NCI-H510A treated with DMSO at 0.1 percent for 48 hours (cell line): ENCODE results near the gene CTAGE9.
"Not testable (repeated sequence)": the region's sequence is repeated elsewhere in the genome, so short reads cannot be mapped to it uniquely, and the experiment has no call there.

Experiments used
- DNase-seq: peaks from one replicate; lab custom pipeline; 2025; lab: John Stamatoyannopoulos, UW

The CTAGE9 gene

DNA sequence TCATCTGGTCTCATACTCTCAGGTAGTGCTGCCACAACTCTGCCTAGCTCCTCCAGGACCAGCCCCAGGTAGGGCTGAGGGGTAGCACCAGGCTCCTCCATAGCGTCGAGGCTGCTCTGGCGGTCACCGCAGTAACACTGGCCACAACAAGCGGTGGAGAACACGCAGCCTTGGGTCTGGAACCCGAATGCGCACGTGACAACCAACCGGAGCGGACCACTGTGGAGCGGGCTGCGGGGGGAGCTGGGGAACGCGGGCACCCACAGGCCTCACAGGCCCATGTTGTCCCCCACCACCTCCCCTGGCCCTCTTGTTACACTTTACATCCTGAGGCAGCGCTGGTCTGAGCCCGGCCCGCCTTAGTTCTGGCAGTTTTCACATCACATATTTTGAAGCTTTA lies at the start of gene CTAGE9:
Gene CTAGE9, minus strand, starts transcription at position 101 of the 400 bp plus-strand sequence. Its CDS starts 0 bp downstream, at position 101.
- not testable (repeated sequence) for DNase-seq

DNA sequence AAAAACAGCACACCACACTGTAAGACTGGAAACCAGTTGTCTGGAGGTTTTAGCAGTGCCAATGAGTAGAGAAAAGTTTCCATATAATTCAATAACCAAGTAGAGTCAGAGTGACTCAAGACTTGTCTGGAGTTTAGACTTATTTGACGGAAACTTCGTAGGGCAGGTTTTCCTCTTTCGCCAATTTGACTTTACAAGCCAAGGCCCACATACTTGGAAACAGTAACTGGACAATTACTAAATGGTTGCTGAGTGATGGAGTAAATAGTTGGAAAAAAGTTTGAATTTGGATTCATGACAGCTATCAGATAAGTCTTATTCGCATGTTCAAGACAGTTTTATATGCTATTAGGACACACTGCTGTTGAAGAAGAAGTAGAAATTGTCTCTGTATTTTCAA lies 48.1 kb upstream of the CTAGE9 start:
- no peak for DNase-seq

DNA sequence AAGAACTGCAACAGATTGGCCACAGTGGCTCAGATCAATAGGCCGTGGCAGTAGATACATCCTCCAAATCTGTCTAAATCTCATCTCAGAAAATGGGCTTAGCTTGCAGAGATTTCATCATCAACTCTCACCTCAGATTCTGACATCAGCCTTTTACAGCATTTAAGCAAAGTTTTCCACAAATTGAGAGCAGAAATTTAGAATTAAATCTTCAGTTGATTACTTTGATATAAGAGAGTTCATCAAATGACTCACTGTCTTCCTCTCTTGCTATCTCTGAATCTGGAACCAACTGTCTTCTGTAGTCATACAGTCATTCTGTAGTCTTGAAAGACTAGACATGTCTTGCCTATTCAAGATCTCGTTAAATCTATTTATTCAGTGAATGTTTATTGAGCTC lies 45.2 kb upstream of the CTAGE9 start:
- no peak for DNase-seq

DNA sequence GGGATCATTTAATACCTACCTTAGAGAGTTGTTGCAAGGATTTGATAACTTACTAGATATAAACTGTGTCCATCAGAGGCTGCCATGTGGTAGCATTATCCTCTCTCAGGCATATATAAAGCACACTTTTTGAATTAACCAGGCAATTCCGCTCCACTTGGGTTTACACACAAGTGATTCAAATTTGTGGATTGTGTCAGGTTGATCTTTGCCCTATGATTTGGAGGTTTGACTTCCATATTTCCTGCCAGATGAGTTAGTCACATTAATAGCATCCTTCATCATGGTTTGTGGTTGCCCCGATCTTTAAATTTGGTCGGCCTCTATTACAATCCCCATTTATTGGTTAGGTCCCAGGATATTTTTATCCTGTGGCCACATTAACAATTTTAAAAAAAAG lies 44.8 kb upstream of the CTAGE9 start:
- DNase-seq, result no peak

DNA sequence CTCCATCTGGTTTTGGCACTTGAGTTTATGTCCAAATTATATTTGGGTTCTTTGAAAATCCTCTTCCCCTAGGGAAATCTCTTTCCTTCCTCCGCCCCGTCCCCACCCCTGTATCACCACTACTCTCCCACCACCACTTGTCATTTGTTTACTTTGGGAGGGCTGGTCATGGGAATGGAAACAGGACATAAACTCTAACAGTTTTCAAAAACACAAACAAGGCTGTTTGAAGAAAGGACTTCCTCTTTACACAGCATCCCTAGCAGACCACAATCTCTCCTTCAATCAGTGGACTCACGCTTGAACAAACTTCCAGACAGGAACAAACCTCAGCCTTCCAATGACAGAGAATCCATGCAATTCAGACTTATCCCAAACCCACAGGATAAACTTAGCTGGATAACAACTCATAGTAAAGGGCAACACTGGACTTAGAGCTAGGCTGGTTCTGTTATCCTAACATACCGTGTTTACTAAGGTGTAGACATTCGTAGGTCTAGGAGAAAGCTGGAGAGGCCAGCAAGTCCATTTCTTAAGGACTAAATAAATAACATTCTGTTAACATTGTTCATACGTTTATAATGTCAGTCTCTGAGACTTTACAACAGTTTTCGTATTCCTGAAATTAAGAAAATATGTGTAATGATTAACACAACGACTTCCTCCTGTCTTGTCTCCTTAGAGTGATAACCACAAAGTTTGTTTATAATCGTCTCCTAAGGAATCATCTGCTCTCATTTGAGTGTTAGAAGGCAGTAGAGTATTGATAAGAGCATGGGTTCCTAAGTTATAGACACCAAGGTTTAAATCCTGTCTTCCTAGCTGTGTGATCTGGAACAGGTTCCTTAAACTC lies 44.1 kb upstream of the CTAGE9 start:
- no peak for DNase-seq

- DNase-seq, result no peak
These were observed 43.3 kb upstream of the CTAGE9 start for GRCh38 chr6:131754088-131754487.

DNA sequence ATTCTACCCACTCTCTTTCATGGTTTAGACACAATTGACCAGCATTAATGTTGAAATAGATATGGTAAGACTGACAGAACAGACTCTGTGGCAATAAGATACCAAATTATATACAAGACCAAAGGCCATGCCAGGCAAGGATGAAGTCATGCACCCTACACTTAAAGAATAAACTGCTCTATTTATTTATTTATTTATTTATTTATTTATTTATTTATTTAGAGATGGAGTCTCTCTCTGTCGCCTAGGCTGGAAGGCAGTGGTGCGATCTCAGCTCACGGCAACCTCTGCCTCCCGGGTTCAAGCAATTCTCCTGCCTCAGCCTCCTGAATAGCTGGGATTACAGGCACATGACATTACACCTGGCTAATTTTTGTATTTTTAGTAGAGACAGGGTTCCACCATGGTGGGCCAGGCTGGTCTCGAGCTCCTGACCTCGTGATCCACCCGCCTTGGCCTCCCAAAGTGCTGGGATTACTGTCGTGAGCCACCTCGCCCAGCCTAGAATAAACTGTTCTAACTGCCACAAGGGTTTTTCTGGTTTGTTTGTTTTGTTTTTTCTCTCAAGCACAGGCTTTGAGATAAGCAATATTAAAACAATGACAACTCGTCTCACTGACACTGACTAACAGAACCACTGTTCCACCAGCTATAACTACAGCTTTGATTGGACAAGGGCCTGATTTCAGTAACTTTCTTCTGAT lies 40.3 kb upstream of the CTAGE9 start:
- DNase-seq, result not testable (repeated sequence)

GRCh38 chr6:131749023-131749422 lies 38.2 kb upstream of the CTAGE9 start:
- DNase-seq, result no peak

- DNase-seq, result no peak
These were observed 37.1 kb upstream of the CTAGE9 start for GRCh38 chr6:131747821-131748353.

DNA sequence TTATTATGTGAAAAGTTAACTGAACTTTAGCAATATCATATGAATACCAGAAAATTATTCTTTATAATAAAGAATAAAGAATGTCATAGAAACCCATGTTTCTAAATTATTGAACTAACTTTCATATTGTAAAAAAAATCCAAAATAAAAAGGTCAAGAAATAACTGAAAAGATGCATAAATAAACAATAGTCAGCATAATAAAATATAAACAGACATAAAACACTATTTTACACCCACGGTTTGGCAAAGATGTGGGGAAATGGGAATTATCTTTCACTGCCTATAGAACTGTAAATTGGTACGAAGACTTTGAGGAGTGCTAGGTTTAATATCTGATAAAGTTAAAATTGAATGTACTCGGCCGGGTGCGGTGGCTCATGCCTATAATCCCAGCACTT lies 34.7 kb upstream of the CTAGE9 start:
- no peak for DNase-seq

- no peak for DNase-seq
These were observed 33.8 kb upstream of the CTAGE9 start for GRCh38 chr6:131744432-131745287.

DNA sequence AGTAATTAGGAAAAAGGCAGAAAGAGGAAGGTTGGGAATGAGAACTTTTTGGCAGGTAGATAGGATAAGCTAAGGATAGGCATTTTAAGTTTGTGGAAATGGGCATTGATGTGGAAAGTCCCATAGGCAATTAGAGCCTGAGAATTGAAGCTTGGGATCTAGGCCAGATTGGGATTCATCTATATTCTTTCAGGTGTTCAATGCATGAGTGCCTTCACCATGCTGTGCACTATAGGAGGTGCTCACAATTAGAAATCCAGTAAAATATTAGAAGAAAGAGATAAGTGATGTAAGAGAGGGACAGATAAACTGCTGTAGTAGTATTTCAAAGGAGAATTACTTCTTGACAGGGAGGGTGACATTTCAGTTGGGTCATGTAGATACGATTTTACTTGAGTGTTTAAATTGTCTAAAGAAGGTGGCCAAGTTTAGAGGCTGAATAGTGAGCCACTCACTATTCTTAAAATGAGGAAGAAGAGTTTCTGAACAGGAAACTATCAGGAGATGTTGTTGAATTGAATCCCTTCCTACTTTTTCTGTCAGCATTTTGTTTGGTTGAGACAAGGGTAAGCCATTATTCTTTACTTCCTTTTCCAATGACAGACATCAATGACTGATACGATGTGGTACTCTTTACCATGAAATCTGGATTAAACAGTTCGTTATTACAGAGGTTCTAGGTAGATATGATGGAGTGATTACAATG lies 31.0 kb upstream of the CTAGE9 start:
- no peak for DNase-seq

DNA sequence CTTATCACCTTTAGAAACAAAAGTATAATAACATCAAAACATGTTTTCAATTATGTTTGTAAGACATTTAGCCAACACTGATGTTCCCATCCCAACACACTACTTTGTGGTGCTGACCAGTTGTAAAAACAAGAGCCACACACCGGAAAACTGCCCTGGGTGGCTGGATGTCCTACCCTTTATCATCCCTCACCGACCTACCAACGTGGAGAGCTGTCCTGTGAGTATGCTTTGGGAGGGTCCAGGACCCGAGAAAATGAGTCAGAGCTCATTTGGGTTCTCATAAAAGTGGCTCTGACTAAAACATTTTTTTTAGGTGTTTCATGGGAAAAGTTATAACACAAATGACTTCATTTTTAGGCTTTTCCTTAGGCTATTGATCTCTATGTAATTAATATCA lies 29.3 kb upstream of the CTAGE9 start:
- no peak for DNase-seq

GRCh38 chr6:131739136-131739535 lies 28.3 kb upstream of the CTAGE9 start:
- no peak for DNase-seq

- no peak for DNase-seq
These were observed 26.0 kb upstream of the CTAGE9 start for GRCh38 chr6:131736811-131737210.

GRCh38 chr6:131736003-131736596 lies 25.3 kb upstream of the CTAGE9 start:
- DNase-seq, result no peak

- DNase-seq, result no peak
These were observed 22.7 kb upstream of the CTAGE9 start for GRCh38 chr6:131733376-131734016.

DNA sequence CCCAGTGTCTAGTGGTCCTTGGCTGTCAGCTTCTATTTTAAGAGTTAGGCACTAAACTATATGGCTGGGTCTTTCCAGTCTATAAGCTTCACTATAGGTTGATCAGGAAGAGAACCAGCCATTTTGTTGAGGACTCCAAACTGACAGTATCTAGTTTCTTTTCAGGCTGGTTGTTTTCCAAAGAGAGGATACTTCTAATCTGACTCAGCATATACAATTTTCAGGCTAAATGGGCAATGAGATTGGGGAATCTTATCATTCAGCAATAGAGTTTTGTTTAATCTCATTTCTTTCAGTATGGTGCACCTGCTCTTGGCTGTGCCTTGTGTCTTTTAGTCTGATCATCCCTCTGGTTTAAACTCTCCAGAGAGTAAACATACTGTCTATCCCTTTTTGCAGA lies 20.4 kb upstream of the CTAGE9 start:
- DNase-seq, result no peak

- DNase-seq, result no peak
These were observed 19.4 kb upstream of the CTAGE9 start for GRCh38 chr6:131730264-131730663.

DNA sequence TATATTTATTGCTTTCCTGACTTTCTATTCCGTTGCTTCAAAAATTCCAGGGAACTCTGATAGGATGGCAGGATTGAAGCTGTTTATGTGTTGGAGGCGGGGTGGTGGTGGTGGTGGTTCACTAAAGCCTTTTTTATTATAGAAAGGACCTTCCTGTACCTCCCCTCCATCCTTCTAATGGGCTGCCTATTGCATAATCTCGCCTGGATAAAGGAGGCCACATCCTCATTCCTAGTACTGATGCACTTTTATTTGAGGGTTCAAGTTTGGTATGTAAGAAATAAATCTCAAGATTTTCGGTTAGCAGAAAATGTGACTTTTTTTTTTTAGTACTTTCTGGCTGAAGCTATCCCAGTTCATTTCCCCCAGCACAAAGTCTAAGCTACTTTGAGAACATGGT lies 18.7 kb upstream of the CTAGE9 start:
- no peak for DNase-seq
